Stimulated activated naive CD4-positive, alpha-beta T cell treated with Interleukin-2 at 50 U/mL for 16 hours (primary cell): Measurements from ENCODE around the gene STAT5A.
"Not testable (repeated sequence)": the region's sequence is repeated elsewhere in the genome, so short reads cannot be mapped to it uniquely, and the experiment has no call there.

ENCODE experiments used
- DNase-seq: peaks from one replicate; lab custom pipeline; 2025; lab: John Stamatoyannopoulos, UW

Gene STAT5A

DNA sequence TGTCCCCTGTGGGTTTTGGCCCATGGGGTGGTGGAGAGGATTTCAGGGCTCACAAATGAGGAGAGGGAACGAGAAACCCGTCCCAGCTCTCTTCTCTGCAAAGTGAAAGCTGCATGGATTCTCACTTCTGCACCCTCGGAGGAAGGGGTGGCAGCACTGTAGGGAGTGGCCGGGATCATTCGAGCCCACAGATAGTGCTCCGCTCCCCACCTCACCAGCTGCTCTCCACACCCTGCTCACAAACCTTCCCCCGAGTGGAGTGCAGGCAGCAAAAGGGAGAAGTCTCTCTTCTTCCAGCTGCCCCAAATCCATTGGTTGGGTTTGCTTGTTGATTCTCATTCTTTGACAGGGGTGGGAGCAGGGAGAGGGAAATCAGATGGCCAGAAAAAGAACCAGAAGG is 20.1 kb downstream of the STAT5A start:
- DNase-seq, result no peak

DNA sequence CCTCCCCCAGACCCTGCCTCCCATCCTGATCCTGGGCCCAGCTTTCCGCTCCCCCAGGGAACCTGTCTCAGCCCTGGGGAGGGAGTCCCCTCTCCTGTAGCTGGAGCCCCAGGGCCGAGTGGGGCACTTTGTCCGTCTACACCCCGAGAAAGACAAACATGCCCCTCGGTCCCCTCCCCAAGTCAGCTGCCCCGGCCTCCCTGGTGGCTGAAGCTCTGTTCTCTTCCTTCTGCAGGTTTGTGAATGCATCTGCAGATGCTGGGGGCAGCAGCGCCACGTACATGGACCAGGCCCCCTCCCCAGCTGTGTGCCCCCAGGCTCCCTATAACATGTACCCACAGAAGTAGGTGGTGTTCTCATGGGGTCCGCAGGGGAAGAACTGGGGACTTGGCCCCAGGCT is 20.8 kb downstream of the STAT5A start:
- DNase-seq, result no peak

DNA sequence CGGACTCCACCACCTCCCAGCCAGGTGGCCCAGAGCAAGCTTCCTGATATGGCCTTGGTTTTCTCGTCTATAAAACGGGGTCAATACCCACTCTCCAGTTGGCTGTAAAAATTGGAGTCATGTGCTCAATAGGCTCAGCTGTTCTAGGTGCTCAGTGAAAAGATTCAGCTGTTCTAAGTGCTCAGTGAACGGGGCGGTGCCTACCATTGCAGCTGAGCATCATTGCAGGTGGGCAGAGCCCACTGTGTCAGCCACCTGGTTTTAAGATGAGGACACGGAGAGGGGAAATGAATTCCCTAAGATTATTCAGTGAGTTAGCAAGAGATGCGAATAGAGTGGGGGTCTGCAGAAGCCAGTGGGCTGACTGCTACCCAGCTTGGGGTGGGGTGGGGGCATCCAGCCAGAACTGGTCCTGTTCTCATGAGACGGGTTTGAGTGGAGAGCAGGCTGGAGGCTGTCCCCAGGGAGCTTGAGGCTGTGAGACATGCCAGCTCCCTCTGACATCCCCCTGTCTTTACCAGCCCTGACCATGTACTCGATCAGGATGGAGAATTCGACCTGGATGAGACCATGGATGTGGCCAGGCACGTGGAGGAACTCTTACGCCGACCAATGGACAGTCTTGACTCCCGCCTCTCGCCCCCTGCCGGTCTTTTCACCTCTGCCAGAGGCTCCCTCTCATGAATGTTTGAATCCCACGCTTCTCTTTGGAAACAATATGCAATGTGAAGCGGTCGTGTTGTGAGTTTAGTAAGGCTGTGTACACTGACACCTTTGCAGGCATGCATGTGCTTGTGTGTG is 21.9 kb downstream of the STAT5A start:
- no peak for DNase-seq

DNA sequence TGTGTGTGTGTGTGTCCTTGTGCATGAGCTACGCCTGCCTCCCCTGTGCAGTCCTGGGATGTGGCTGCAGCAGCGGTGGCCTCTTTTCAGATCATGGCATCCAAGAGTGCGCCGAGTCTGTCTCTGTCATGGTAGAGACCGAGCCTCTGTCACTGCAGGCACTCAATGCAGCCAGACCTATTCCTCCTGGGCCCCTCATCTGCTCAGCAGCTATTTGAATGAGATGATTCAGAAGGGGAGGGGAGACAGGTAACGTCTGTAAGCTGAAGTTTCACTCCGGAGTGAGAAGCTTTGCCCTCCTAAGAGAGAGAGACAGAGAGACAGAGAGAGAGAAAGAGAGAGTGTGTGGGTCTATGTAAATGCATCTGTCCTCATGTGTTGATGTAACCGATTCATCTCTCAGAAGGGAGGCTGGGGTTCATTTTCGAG is 22.5 kb downstream of the STAT5A start:
- DNase-seq, result no peak

DNA sequence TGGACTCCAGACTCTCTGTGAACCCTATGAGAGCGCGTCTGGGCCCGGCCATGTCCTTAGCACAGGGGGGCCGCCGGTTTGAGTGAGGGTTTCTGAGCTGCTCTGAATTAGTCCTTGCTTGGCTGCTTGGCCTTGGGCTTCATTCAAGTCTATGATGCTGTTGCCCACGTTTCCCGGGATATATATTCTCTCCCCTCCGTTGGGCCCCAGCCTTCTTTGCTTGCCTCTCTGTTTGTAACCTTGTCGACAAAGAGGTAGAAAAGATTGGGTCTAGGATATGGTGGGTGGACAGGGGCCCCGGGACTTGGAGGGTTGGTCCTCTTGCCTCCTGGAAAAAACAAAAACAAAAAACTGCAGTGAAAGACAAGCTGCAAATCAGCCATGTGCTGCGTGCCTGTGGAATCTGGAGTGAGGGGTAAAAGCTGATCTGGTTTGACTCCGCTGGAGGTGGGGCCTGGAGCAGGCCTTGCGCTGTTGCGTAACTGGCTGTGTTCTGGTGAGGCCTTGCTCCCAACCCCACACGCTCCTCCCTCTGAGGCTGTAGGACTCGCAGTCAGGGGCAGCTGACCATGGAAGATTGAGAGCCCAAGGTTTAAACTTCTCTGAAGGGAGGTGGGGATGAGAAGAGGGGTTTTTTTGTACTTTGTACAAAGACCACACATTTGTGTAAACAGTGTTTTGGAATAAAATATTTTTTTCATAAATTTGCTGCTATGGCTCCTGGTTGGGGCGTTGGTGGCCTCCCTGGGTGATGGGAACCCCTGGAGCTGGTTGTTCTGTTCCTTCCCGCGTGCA is 23.1 kb downstream of the STAT5A start:
- no peak for DNase-seq

DNA sequence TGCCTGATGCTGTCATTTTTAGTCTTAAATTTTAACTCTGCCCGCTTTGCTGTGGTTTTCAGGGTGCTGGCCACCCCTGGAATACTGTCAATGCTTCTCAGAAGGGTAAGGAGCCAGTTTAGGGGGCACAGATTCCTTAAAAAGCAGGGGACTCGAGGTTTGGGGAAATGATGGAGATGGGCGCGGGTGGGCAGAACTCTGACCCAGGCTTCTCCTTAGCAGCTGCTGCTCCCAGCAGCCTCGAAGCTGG is 23.7 kb downstream of the STAT5A start:
- no peak for DNase-seq

DNA sequence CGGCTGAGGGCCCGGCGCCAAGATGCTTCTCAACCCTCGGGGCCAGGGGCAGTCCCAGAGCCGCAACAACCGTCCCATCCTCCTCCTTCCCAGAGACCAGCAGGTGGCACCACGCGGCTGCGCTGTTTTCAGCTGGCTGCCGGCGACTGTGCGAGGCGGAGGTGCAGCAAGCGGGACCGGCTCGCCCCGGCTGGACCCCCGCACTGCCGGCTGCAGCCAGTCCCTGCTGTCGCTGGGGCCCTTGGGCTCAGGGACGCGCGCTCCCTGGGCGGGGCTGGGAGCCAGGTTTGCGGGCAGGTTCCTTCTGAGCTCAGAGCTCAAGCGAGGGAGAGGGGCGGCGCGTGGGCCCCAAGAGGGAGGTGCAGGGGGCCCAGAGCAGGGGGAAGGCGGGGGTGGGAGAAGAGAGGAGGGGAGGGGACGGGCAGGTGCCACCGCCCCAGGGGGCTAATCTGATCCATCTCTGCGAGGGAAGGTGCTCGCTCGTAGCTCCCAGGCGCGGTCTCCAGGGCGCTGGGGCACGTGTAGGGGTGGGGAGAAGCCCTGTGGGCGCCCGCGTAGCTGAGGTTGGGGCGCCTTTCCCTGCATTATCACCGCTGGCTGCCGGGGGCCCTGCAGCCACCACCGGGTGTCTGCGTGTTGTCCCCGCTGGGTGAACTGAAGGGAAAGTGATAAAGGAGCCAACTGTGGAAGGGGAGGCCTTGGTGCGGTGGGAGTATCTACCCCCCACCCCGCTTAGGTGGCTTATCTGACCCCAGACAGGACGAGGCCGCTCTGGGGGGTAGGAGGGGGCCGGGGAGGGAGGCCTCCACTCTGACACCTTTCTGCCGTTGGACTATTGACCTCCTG is 24.2 kb downstream of the STAT5A start:
- peak; percentile 71 for DNase-seq

DNA sequence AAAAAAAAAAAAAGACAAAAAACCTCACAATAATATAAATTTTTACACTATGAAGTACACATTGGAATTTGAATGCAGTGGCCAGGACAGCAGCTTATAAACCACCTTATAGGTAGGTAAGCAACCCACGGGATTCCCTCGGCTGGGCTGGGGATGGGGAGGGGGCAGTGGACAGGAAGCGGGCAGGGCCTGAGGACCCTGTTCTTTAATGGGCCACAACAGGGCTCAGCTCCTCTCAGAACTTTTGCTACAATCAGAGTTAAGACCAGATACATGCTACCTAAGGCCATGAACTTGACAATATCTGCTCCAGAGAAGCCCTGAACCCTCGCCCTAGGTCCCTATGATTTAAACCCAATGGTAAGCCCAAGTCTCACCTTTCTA is 25.1 kb downstream of the STAT5A start:
- DNase-seq, result no peak

DNA sequence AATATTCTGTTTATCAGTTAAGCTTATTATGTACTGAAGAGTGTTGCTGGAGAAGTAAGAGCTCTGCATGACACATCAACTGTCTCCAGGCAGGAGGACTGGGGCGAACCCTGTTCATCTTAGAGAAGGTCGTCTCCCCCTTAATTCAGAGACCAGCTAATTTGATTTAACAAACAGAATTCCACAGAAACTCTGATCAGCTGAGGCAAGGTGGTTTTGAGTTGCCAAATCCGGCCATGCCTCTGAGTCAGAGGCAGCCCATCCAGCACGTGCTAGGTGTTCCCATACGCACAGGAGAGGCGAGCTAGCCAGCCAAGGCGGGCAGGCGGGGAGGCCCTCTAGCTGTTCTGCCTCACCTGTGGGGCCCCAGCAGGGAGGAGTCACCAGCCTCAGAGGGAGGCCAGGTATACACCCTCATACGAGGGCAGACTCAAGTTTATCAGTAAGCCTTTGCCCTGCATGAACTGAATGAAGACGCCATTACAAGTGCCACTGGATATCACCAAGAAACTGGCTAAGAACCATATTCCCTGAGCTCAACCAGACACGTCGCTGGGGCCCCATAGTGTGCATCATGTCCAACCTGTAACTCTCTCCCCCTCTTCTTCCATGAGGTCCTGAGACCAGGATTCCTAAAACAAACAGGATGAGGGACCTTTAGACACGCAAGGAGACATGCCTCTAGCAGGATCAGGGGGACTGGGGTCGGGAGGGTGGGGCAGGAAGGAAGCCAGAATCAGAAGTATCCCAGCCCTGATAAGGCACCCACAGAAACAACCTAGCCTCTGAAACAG is 25.7 kb downstream of the STAT5A start:
- no peak for DNase-seq

DNA sequence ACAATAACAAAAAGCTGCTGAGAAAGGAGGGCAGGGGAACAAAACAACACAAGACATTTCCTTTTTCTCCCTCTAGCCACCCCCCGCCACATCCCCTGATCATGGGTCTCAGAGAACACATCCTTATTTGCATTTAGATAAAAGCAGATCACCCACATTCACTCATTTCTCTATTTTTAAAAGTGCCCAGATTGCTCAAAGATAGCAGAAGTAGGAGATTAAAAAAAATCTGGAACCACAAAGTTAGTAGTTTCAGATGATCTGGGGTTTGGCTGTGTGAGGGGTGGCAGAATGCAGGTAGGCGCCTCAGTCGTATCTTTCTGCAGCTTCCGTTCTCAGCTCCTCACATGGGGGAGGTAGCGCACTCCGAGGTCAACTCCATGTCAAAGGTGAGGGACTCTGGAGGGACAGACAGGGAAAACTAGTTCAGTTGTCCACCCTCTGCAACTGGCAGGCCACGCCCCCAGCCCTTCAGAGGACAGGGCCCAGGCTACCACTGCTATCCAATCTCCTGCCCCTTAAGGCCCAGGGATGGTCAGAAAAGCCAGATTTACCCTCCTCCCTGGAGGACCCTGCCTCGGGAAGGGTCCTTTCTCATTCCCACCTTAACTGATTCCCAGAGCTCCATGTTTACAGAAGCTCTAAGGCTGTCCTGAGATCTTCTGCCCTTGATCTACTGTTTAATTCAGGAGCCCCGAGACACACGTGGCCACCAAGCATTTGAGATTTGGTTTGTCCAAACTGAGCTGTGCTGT is 27.3 kb downstream of the STAT5A start:
- DNase-seq, result no peak

DNA sequence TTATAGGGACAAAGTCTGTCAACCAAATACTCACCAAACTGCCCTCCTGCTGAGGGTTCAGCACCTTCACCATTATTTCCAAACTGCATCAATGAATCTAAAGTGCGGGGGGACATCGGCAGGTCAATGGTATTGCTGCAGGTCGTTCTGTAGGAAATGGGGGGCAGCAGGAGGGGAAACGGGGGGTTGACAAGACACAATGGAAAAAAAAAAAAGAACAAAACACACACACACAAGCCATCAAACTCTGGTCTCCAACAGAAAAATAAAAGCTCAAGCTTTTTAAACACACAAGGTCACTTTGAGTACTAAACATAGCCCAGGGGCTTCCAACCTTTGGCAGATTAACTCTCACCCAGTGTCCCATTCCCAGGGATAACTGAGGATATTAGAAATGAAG is 28.5 kb downstream of the STAT5A start:
- no peak for DNase-seq

DNA sequence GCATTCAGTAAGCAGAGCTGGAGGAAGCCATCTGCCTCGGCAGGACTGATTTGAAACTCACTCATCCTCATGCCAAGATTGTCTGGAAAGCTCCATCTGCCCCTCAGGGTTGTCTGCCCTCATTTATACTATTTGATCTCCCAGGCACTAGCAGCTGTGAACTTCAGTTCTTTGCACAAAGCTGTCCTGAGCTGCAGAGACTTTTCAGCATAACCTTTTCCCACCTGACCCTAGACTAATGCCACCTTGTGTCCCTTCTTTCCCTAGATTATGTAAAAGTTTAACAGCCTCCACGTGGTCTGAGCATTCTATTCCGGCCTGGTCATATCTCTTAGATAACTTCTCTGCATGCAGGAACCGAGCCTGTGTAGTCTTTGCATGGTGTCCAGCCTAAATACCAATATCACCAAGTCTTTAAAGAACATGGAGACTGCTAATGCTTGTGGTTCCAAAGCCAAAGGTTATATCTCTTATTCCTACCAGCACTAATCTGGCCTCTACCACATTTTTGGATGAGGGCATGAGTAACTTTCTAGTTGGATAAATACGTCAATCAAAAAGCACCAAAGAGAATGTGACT is 29.1 kb downstream of the STAT5A start:
- DNase-seq, result no peak

DNA sequence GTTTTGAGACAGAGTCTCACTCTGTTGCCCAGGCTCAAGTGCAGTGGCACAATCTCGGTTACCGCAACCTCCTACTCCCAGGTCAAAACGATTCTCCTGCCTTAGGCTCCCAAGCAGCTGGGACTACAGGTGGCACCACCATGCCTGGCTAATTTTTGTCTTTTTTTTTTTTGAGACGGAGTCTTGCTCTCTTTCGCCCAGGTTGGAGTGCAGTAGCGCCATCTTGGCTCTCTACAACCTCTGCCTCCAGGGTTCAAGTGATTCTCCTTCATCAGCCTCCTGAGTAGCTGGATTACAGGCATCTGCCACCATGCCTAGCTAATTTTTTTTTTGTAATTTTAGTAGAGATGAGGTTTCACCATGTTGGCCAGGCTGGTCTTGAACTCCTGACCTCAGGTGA is 29.7 kb downstream of the STAT5A start:
- not testable (repeated sequence) for DNase-seq

DNA sequence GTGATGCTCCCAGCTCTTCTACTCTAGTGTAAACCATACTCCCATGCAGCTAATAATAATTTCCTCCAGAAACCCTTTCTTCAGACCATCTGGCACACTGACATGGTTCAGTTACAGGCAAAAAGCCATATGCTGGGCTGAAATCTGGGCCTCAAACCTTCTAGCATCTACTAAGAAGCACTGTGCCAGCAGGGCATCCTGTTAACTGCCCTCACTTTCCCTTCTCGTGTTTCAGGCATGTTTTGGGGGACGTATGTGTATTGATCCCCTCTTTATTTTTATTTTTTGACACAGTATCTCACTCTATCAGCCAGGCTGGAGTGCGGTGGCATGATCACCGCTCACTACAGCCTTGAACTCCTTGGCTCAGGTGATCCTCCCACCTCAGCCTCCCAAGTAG is 33.3 kb downstream of the STAT5A start:
- DNase-seq, result no peak

DNA sequence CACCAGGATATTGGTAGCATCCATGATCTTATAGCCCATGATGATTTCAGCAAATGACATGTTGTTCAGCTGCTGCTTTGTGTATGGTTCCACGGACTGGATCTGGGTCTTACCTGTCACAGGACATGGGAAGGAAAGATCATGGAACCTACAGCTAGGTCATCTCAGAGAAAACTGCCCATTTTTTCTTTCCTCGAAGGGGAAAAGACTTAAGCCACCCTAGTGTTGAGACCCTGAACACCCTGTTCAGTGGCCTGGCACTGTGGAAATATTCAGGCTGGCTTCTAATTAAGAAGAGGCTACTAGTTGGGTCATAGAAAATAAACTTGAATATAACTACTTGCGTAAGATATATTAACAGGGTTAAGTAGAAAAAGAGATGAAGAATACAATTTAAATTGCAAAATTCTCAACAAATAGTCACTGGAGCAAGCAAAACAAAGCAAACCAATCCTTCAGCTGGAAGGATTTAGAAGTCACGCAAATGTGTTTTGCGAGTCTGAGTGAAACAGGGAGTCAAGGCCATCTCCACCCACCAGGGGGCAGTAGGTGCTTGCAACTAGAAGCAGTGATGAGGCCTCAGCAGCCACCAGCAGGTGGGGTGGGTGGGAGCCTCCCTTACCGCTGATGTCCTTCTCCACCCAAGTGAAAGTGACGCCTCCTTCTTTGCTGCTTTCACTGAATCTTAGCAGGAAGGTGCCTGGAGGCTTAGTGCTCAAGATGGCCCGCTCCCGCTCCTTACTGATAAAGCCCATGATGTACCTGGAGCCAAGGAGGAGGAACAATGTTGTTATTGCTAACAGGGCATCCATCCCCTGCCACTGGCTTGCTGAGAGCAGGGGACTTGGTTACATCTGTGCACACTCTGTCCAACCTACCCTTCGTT is 34.3 kb downstream of the STAT5A start:
- peak; percentile 91 for DNase-seq

DNA sequence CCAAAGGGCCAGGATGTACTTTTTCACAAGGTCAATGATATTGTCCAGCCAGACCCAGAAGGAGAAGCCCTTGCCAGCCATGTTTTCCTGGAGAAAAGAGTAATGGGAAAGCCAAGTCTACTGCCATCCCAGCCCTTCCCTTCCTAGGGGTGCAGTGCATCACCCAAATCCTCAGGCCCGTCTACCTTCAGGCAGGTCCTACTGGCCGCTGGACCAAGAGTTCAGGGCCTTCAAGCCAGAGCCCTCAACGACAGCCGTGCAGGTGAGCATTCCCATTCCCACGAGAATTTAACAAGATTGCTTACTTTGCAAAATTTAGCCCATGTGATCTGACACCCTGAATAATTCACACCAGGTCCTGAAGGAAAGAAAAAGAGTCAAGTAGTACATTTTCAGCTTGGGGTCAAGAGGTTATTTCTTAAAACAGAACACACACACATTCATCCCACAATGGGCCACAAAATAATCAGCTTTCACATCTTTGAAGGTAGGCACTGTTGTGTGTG is 35.0 kb downstream of the STAT5A start:
- DNase-seq, result no peak

DNA sequence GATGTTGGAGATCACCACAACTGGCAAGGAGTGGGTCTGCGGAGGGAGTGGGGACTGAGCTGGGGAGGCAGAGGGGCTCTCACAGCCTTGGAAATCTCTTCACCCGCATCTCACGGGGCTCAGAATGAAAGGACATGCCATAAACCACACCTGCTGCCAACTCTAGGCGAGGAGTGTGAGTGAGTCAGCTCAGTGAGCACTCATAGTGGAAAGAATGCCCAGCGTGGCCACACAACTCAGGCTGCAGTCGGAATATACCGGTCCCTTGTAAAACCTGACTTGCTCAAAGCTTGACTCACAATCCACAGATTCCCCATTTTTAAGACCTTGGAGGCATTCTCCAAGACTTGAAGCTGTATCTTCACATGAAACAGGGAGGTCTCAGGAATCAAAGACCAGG is 36.7 kb downstream of the STAT5A start:
- no peak for DNase-seq

DNA sequence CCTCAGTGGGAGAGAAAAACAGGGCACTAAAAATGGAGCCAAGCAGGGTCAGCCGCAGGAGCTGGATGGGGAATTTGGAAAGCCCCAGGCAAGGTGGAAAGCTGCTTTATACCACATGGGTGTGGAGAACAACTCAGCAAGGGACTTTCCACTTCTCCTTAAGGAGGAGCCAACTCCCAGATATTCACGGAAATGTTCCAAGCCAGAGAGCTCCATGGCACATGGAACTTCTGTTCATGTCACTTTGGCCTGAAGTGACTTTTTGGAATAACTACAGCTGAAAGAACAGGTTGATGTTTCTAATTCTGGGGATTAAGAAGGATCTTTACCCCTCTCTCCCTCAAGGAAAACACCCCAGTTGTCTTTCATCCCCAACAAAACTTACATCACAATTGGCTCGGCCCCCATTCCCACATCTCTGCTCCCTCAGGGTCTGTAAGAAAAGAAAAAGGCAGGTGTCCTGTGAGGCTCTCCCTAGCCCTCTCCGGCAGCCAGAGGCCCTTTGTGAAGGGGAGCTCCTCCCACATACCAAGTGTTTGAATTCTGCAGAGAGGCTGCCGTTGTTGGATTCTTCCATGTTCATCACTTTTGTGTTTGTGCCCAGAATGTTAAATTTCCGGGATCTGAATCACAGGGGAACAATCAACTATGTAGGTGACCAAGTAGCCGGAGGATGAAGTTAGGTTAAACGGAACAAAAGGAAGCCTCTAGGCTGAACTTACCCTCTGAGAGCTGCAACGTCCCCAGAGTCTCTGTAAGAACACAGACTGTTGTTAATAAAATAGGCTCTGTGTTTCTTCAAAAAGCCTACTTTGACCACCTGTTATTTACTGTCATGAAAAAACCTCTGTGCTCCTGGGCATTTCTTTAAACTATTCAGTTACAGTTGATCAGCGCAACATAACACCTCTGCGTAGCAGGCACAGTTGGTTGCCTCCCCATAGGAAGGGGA is 41.0 kb downstream of the STAT5A start:
- DNase-seq, result no peak

DNA sequence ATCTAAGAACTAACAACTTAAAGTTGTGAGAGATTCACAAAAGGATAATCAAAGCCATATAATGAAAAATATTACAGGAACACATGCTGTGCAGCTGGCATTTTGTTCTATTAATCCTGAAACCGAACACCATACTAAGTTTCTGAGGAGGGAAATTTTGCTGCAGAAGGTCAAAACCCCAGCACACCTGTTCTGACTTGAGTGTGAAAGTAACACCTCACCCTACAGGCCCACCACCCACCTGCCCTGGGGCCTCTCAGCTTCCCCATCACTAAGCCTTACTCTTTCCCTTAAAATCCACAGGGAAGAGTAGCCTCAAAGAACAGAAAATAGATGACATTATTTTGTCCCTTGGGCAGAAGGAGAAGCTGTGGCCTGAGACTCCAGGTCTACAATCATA is 44.8 kb downstream of the STAT5A start:
- DNase-seq, result no peak
